NCI-H1694 treated with DMSO at 0.1 percent for 48 hours (cell line): ENCODE data around the gene IQUB.
"Not testable (repeated sequence)": the region's sequence is repeated elsewhere in the genome, so short reads cannot be mapped to it uniquely, and the experiment has no call there.

Experiments used
- DNase-seq: peaks from one replicate; lab custom pipeline; 2025; lab: John Stamatoyannopoulos, UW

The IQUB gene

GRCh38 chr7:123539871-123540270, 5.5 kb upstream of the IQUB start:
- no peak for DNase-seq

- no peak for DNase-seq
Measured at GRCh38 chr7:123538897-123539296, 4.5 kb upstream of the IQUB start.

- DNase-seq = no peak
Measured at GRCh38 chr7:123538189-123538714, 3.9 kb upstream of the IQUB start.

GRCh38 chr7:123537026-123537642, 2.7 kb upstream of the IQUB start:
- peak; percentile 38 for DNase-seq

GRCh38 chr7:123535517-123535916, 1.1 kb upstream of the IQUB start:
- no peak for DNase-seq

GRCh38 chr7:123533929-123534382, 439 bp downstream of the IQUB start:
- no peak for DNase-seq

GRCh38 chr7:123533553-123533917, 860 bp downstream of the IQUB start:
- no peak for DNase-seq

GRCh38 chr7:123532788-123533552, 1.4 kb downstream of the IQUB start:
- not testable (repeated sequence) for DNase-seq

GRCh38 chr7:123532343-123532742, 2.1 kb downstream of the IQUB start:
- not testable (repeated sequence) for DNase-seq

- not testable (repeated sequence) for DNase-seq
Measured at GRCh38 chr7:123530035-123530591, 4.3 kb downstream of the IQUB start.

GRCh38 chr7:123528265-123528664, 6.1 kb downstream of the IQUB start:
- no peak for DNase-seq

- not testable (repeated sequence) for DNase-seq
Measured at GRCh38 chr7:123527712-123528225, 6.6 kb downstream of the IQUB start.

- not testable (repeated sequence) for DNase-seq
Measured at GRCh38 chr7:123526533-123526932, 7.9 kb downstream of the IQUB start.

GRCh38 chr7:123522066-123522465, 12.3 kb downstream of the IQUB start:
- DNase-seq = no peak

GRCh38 chr7:123505221-123505620, 29.2 kb downstream of the IQUB start:
- DNase-seq = no peak

GRCh38 chr7:123502201-123502600, 32.2 kb downstream of the IQUB start:
- no peak for DNase-seq

GRCh38 chr7:123500878-123501489, 33.4 kb downstream of the IQUB start:
- no peak for DNase-seq

- DNase-seq = no peak
Measured at GRCh38 chr7:123499211-123499970, 35.0 kb downstream of the IQUB start.

GRCh38 chr7:123498601-123499000, 35.8 kb downstream of the IQUB start:
- DNase-seq = no peak

- no peak for DNase-seq
Measured at GRCh38 chr7:123498031-123498430, 36.4 kb downstream of the IQUB start.

GRCh38 chr7:123494193-123494796, 40.1 kb downstream of the IQUB start:
- DNase-seq = peak; percentile 50
